NOMO-1 treated with dmso at 0.1 percent for 144 hours (cell line): ENCODE results near the gene PARVG.

Experiments
- DNase-seq: peaks from one replicate; lab custom pipeline; 2025; ENCODE audit not compliant: unreplicated experiment; lab: John Stamatoyannopoulos, UW

PARVG gene

DNA sequence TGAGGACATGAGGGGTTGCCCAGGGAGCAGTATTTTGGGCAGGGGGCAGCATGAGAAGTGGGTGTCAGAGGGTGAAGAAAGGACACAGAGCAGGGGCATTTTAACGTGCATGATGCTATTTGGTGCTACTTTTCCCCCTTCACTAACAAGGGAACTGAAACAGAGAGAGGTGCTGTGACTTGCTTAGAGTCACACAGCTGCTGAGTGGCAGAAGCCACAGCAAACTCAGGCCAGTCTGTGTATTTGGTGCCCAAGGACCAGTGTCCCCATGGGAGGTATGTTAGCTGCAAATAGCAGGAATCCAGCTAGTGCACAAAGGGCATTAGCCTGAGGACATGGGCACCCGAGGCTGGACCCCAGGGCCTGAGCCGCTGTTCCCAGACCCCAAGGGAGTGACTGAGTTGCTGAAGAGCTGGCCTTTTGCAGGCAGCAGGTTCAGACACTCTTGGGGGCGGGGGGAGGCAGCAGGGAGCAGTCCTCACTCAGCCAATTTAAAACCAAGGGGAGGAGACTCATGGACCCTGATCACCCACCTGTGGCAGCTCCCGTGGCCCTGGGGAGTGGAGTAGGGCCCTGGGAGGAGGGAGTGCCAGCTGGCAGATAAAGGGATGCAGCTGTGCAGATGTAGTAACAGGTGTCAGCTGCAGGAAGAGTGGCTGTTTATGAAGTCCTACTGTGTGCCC, 14.6 kb downstream of the PARVG start:
- DNase-seq: no peak

- no peak for DNase-seq
These were observed 15.5 kb downstream of the PARVG start for GRCh38 chr22:44196241-44196640.

DNA sequence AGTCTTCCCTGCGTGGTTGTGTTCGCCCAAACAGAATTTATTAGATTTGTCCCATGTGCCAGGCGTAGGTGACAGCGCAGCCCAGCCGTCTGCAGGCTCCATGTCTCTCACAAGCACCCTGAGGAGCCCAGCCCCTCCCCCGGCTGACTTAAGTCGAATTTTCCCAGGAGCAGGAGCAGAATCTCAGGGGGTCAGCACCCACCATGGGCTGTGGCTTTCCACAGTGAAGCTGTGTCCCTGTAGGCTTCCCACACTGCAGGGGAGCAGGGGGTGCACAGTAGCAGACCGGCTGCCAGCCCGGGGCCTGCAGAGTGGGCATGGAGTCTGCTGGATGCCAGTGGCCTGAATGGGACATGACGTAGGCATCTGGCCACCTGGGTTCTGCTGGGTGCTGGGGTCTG, 16.0 kb downstream of the PARVG start:
- no peak for DNase-seq

DNA sequence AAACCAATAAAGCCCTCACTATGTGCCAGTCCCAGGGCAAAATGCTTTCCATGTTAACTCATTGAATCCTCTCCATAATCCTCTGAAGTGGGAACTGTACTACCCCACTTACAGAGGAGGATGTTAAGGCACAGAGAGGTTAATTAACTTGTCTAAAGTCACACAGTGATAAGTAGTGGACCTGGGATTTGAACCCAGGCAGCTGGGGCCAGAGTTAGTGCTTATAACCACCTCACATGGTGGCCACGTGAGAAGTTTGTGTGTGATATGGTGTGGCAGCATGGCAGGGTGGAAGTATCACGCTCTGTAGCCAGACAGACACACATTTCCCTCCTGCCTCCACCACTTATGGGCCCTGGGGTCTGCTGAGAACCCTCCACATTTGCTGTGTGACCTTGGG, 16.5 kb downstream of the PARVG start:
- DNase-seq: no peak

DNA sequence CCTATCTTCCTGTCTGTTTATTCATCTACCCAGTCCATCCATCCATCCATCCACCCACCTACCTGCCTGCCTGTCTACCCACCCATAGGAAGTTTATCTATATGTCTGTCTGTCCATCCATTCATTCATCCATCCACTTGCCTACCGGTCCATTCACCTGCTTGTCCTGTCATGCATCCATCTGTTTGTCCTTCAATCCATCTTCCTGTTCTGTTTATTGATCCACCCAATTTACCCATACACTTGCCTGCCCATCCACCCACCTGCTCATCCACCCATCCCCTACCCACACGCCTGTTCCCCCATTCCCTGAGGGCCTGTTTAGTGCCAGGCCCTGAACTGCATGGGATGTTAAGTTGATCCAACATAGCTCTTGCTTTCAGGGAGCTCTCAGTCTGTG, 18.4 kb downstream of the PARVG start:
- DNase-seq: no peak

DNA sequence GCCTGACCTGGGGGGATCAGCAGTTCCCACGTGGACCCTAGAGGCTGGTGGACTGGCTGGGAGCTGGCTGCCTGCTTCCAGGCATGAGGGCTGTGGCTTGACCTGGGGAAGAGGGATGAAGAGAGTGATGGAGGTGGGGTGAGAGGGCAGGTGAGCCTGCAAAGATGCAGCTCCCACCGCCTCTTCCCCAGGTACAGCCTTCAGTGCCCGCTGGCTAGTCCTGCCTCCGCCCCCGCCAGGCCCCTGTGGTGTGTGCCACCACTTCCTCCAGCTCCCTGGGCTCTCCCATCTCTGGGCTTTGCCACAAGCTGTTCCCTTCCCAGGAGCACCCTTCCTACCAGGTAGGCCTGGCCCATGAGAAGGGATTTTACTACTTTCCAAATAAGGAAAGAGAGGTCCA, 19.1 kb downstream of the PARVG start:
- DNase-seq: no peak

DNA sequence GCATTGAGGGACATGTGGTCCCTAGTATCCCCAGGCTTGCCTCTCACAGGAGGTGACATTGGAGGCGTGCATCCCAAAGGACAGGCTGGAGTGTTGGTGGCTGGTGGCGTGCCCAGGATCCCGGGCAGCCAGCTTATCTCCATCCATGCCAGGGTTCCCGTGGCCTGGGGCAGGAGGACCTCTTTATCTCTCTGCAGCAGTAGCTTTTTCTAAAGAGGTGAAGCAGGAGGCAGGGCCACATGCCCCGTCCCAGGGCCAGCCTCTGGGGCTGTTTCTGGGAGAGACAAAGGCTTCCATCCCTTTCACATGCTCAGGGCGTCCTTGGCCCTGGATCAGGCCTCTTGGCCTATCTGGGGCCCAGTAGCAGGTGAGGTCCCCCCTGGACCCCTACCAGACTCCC, 19.7 kb downstream of the PARVG start:
- no peak for DNase-seq

DNA sequence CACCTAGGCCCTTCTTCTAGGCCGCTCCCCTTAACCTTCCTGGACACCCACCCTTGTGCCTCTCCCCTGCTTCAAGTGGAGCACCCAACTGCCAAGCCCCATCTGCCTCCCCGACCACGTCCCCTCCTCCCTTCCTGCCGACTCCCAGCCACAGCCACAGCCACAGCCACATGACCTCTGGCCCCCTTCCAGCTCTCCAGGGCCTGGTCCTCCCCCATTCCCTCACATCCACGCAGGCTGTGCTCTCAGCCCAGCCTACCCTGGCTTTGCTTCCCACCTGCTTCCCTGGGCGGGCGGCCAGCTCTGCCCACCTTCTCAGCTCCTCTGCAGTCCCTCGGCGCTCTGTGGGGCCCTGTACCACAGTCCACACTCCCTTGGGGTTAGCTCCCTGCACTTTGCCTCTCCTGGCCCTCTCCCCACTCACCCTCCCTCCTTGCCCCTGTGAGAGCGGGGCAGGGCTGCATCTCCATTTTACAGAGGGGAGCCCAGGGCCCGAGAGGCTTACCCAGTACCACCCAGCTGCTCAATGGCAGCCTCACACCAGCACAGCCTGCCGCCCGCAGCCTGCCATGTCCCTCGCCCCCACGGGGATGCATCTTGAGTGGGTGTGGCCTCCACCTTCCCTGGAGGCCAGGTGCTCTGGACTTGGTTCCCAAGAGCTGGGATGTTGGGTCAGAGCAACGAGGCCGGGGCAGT, 20.3 kb downstream of the PARVG start:
- DNase-seq: no peak

- no peak for DNase-seq
These were observed 20.9 kb downstream of the PARVG start for GRCh38 chr22:44201665-44202064.

DNA sequence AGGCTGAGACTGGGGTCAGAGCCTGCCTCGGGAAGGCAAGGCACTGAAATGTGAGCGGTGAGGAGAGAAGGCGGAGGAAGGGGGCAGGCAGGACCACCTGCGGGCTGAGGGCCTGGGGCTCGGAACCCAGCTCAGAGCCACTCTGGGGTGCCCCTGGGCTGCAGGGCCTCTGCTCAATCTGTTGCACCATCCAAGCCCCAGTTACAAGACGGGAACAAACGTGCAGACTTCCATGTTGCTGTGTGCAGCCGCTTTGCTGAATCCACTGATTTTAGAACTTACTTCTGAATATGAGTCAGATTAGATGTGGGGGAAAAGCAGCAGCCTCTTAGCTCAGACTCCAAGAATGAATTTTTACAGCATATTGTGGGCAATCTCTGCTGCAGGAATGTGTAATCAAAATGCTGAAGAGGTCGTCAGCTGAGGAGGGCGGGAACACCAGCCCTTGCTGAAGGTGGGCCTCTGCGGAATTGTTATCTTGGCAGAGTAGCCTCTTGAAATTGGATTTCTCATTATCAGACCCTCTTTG, 21.6 kb downstream of the PARVG start:
- no peak for DNase-seq

DNA sequence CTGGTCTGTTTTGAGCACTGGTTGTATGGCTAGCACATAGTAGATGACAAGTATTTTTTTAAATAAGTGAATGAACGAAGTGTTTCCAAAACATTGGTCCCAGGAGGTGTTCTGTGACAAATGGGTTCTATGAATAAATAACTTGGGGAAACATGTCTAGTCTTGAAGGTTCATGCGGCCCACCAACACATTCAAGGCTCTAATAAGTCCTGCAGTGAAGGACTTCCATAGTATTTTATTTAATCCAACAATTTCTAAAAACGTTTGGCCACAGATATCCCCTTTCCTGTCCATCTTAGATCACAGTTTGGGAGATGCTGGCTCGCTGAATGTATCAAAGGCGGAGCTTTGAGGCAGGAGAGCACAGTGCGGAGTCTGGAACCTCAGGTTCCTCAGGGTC, 22.5 kb downstream of the PARVG start:
- no peak for DNase-seq

DNA sequence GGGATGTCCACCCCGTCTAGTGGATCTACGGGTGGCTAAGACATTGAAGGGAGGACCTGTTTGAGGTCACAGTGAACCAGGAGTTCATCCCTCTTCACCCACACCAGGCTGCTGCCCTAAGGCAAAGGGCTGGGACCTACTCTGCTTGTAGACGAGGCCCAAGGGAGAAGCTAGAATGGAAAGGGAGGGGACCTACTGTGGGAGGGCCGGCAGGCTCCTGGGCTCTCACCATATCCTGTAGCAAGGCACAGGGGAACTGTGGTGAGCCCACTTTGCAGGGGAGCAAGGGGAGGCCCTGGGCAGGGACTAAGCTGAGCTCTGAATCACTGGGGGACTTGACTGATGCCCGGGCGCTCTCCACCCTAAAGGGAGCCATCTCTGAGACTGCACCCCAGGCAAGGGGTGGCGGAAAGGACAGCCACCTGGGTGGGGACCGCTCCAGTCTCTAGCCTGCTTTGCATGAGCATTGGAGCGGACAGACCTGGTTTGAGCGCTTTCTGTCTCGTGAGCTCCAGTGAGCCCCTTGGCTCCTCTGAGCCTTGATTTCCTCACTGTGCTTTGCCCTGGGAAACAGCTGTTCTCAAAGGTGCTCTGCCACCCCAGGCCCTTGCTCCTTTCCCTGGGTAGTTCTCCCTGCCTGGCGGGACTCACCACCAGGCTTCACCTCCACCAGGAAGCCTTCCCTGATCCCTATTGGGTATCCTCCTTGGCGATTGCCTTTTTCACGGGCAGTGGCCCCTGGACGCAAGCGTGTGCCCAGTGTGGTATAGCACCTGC, 24.2 kb downstream of the PARVG start:
- no peak for DNase-seq

DNA sequence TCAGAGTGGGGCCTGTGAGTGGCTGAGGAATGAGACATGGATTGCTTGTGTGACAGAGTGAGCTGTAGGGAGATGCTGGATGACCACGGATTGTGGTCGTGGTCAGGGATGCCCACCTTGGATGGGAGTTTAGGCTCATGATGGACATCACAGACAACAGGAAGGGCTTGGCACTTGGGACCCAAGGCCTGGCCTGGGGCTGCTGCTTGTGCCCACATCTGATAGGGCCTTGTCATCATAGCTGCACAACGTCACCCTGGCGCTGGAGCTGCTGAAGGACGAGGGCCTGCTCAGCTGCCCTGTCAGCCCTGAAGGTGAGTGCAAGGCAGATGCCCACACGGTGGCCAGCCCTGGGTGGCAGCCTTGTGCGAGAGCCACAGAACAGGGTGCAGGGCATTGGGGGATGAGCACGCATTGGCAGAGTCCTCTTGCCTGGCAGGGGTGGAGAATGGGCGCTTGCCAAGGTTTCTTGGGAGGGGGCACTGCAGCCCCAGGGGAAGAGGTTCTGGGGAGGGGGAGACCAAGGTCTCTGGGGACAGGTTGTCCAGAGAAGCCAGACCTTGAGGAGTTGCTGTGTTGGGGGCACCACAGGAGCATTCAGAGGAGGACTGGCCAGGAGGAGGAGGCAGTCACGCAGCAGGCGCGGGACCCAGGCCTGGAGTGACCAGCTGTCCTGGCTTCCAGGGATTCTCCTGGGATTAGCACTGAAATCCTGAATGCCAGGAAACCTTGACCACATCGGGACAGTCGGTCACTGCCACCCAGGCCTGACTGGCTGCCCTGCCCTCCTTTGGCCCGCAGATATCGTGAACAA, 25.0 kb downstream of the PARVG start:
- DNase-seq: no peak

DNA sequence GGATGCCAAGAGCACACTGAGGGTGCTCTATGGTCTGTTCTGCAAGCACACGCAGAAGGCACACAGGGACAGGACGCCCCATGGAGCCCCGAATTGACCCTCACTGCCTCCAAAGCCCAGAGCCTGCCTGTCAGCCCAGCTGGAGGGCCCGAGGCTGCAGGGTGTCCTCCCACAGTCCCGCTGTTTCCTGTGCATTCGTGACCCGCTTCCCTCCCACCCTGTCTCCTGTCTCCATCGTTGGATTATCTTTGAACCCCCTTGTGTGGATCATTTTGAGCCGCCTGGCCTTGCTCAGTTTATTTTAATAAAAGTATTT, 25.6 kb downstream of the PARVG start:
- no peak for DNase-seq

GRCh38 chr22:44206696-44207095, 26.0 kb downstream of the PARVG start:
- no peak for DNase-seq

- DNase-seq: no peak
These were observed 26.7 kb downstream of the PARVG start for GRCh38 chr22:44207173-44207980.

DNA sequence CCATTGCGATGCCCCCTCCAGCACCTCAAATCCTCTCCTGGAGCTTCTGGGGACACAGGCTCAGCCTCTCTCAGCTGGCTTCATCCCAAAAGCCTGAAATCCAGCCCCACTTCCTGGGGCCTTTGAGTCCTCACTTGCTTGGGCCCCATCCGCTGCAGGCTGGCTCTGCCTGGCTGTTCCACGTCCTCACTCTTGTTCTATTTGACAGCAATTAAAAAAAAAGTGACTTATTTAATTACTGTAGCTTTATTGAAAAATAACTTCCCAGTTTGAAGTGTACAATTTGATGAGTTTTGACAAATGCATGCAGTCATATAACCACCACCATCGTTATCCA, 27.2 kb downstream of the PARVG start:
- DNase-seq: no peak

DNA sequence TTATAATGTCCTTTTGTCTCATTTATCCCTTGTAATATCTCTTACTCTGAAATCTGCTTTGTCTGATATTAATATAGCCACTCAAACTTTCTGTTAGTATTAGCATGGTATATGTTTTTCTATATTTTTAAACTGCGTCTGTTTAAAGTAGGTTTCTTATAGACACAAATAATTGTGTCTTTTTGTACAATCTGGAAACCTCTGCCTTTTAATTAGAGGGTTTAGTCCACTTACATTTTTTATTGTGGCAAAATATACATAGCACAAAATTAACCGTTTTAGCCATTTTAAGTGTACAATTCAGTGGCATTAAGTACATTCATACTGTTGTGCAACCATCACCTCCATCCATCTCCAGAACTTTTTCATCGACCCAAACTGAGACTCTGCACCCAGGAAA, 28.6 kb downstream of the PARVG start:
- no peak for DNase-seq

GRCh38 chr22:44210722-44211121, 30.0 kb downstream of the PARVG start:
- no peak for DNase-seq

DNA sequence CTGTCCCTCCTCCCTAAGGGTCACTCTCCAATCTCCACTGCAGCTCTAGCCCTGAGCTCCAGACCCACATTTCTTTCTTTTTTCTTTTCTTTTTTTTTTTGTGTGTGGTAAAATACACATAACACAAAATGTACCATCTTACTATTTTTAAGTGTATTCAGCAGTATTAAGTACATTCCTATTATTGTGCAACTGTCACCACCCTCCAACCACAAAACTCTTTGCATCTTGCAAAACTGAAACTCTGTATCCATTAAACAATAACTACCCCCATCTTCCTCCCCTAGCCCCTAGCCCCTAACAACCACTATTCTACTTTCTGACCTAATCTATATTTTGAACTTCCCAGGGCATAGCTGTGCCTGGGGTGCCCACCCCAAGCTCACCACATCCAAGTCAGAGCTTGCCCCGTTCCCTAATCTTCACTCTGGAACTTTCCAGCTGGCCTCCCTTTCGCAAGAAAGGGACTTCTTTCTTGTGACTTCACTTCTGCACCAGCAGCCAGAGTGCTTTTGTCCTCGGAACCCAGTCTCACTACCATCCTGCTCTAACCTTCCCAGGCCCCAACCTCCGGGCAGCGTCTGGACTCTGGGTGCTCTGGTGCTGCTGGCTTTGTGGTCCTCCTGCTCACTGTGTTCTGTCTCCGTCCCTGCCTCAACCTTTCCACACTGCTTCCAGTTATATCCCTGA, 30.7 kb downstream of the PARVG start:
- DNase-seq: no peak
